ENCODE measurements around the gene MATK. TPM values are rescaled to one million over a fixed set of nuclear protein-coding genes. Genes with fewer than 3 reads are reported as not detected.

The MATK gene
- under 0.01 and 0.09 TPM in 2 replicates for total RNA-seq

GRCh38 chr19:3785938-3786824 is at the start of gene MATK:
Gene MATK, minus strand, starts transcription at chr19:3786381. Its CDS starts 1,246 bp downstream, at chr19:3785135.

GRCh38 chr19:3771906-3772455 is 14.2 kb downstream of the MATK start, which contains the start of gene RAX2:
Gene RAX2, minus strand, starts transcription at chr19:3772228. Its CDS starts 486 bp downstream, at chr19:3771742.

GRCh38 chr19:3762501-3763459 is 23.4 kb downstream of the MATK start, which contains the start of gene MRPL54:
Gene MRPL54, plus strand, starts transcription at chr19:3762682. Its CDS starts 19 bp downstream, at chr19:3762701.

GRCh38 chr19:3761382-3762129 is 24.6 kb downstream of the MATK start, which contains the start of gene APBA3:
Gene APBA3, minus strand, starts transcription at chr19:3761692. Its CDS starts 1,428 bp downstream, at chr19:3760264.

Other genes with a start within 250 kb of the MATK start
- gene TEKTIP1, start 247.2 kb downstream of the MATK start, total RNA-seq: not detected in 2 replicates
- 68.6 and 114 TPM in 2 replicates for gene MFSD12, start 228.8 kb downstream of the MATK start, total RNA-seq
- 60.0 and 64.0 TPM in 2 replicates for gene HMG20B, start 213.4 kb downstream of the MATK start, total RNA-seq
- not detected in 2 replicates for gene GIPC3, start 200.9 kb downstream of the MATK start, total RNA-seq
- gene TBXA2R, start 179.5 kb downstream of the MATK start, total RNA-seq: 0.43 and 0.92 TPM in 2 replicates
- gene CACTIN, start 159.6 kb downstream of the MATK start, total RNA-seq: 21.3 and 22.4 TPM in 2 replicates
- 12.5 and 23.0 TPM in 2 replicates for gene PIP5K1C, start 85.9 kb downstream of the MATK start, total RNA-seq
- not detected in 2 replicates for gene TJP3, start 78.0 kb downstream of the MATK start, total RNA-seq
- gene APBA3, start 24.7 kb downstream of the MATK start, total RNA-seq: 11.7 and 15.7 TPM in 2 replicates
- 45.1 and 73.7 TPM in 2 replicates for gene MRPL54, start 23.7 kb downstream of the MATK start, total RNA-seq
- gene RAX2, start 14.2 kb downstream of the MATK start, total RNA-seq: not detected in 2 replicates
- gene ZFR2, start 82.7 kb upstream of the MATK start, total RNA-seq: not detected in 2 replicates
- gene ATCAY, start 94.3 kb upstream of the MATK start, total RNA-seq: 0.18 and 0.28 TPM in 2 replicates
- gene NMRK2, start 146.7 kb upstream of the MATK start, total RNA-seq: not detected in 2 replicates
- gene DAPK3, start 184.7 kb upstream of the MATK start, total RNA-seq: 135 and 149 TPM in 2 replicates
- gene EEF2, start 199.1 kb upstream of the MATK start, total RNA-seq: 4,154 and 4,292 TPM in 2 replicates
- gene PIAS4, start 221.4 kb upstream of the MATK start, total RNA-seq: 20.1 and 25.1 TPM in 2 replicates